ENCODE data around the gene LRRC14B. TPM values are rescaled to one million over a fixed set of nuclear protein-coding genes. Genes with fewer than 3 reads are reported as not detected.

LRRC14B gene
- total and polyA plus RNA-seq, 2 experiments from 2014 or later: not detected

- WGBS, 2 experiments (ENCODE audit: low coverage in 1 of 2, low lambda C conversion rate in 2 of 2, missing lambda C conversion rate in 2 of 2): 93% methylated on average over 26 of the region's 26 CpGs
- Histone ChIP-seq H2AFZ (no peak overlapping the region), H3K9ac (no peak overlapping the region), H3K79me2 (ENCODE audit: insufficient read depth) (peaks cover 47% of the 10 kb centered on the region), H3K4me2 (ENCODE audit: unreplicated experiment) (no peak overlapping the region), H4K20me1 (ENCODE audit: insufficient read depth) (peaks cover 6% of the 10 kb centered on the region; the same call in 1 of the 2 replicates), H3K4me3 (no peak overlapping the region), H3K27me3 (replicated peaks; ENCODE audit: insufficient read depth) (no peaks in the 10 kb centered on the region), H3K27ac (no peak overlapping the region), H3K9me2 (ENCODE audit: insufficient read depth) (no peaks in the 10 kb centered on the region), H3K9me3 (ENCODE audit: low read depth) (no peaks in the 10 kb centered on the region), H3K36me3 (ENCODE audit: low read depth) (peaks cover 11% of the 10 kb centered on the region; the same call in 1 of the 2 replicates), H3F3A (ENCODE audit: insufficient read depth) (no peaks in the 10 kb centered on the region), H3K4me1 (ENCODE audit: insufficient read depth) (no peaks in the 10 kb centered on the region)
- no peak for DNase-seq
- no peak for TF ChIP-seq EZH2phosphoT487 (IDR thresholded peaks at IDR 0.05; ENCODE audit: insufficient read depth, low read depth)
- TF ChIP-seq EZH2 (IDR thresholded peaks at IDR 0.05; ENCODE audit: insufficient read depth, poor library complexity, severe bottlenecking): no peak
- in situ Hi-C loops (cut with MboI): no loop called here
Observed at GRCh38 chr5:203246-203930, 12.1 kb downstream of the LRRC14B start.

DNA sequence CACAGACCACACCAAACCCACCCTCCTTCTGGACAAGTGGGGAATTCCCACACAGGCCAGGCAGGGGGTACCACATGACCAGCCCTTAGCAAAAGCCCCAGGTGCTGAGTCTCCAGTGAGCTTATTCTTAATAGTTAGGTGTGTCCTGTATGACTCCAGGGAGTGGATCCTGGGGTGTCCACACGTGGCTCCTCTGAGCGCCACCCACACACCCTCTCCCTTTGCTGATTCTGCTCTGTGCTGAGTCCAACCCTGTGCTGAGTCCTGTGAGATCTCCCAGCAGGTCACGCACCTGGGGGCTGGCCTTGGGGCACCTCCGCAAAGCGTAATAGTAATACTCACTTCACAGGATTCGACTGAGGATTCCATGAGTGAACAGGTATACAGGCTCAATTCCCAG, 12.7 kb downstream of the LRRC14B start:
- Histone ChIP-seq H3K9me3 (ENCODE audit: low read depth) (no peaks in the 10 kb centered on the region), H3K4me3 (no peak overlapping the region), H3K36me3 (ENCODE audit: low read depth) (peaks cover 11% of the 10 kb centered on the region; the same call in 1 of the 2 replicates), H3K4me2 (ENCODE audit: unreplicated experiment) (no peak overlapping the region), H3K27ac (no peak overlapping the region), H3K9me2 (ENCODE audit: insufficient read depth) (no peaks in the 10 kb centered on the region), H4K20me1 (ENCODE audit: insufficient read depth) (peaks cover 6% of the 10 kb centered on the region; the same call in 1 of the 2 replicates), H3K4me1 (ENCODE audit: insufficient read depth) (no peaks in the 10 kb centered on the region), H3K79me2 (ENCODE audit: insufficient read depth) (peaks cover 53% of the 10 kb centered on the region), H3F3A (ENCODE audit: insufficient read depth) (no peaks in the 10 kb centered on the region), H2AFZ (no peak overlapping the region), H3K27me3 (replicated peaks; ENCODE audit: insufficient read depth) (no peaks in the 10 kb centered on the region), H3K9ac (no peak overlapping the region)
- in situ Hi-C loops (cut with MboI): no loop called here
- no peak for TF ChIP-seq EZH2phosphoT487 (IDR thresholded peaks at IDR 0.05; ENCODE audit: insufficient read depth, low read depth)
- TF ChIP-seq EZH2 (IDR thresholded peaks at IDR 0.05; ENCODE audit: insufficient read depth, poor library complexity, severe bottlenecking): no peak
- WGBS, 2 experiments (ENCODE audit: low coverage in 1 of 2, low lambda C conversion rate in 2 of 2, missing lambda C conversion rate in 2 of 2): 91 to 93% methylated on average over 6 of the region's 6 CpGs
- no peak for DNase-seq

DNA sequence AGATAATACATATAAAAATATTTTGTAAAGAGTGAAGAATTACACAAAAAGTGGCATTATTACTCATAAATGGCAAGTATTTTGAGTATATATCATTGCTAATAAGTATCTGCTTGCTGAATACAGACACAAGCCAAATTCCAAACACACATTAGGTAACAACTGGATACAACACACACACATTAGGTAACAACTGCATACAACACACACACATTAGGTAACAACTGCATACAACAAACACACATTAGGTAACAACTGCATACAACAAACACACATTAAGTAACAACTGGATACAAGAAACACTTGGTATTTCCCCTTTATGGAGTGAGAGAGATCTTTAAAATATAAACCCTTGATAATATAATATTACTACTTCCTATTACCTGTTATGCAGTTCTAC, 13.2 kb downstream of the LRRC14B start:
- H3K27me3 ChIP-seq (replicated peaks; ENCODE audit: insufficient read depth): no peaks in the 10 kb centered on the region
- H3K9me3 ChIP-seq (ENCODE audit: low read depth): no peaks in the 10 kb centered on the region
- in situ Hi-C loops (cut with MboI): no loop called here
- no peak overlapping the region for H3K4me3 ChIP-seq
- peaks cover 6% of the 10 kb centered on the region; the same call in 1 of the 2 replicates for H4K20me1 ChIP-seq (ENCODE audit: insufficient read depth)
- H3K79me2 ChIP-seq (ENCODE audit: insufficient read depth): peaks cover 53% of the 10 kb centered on the region
- no peak for DNase-seq
- H3K27ac ChIP-seq: no peak overlapping the region
- H3K9me2 ChIP-seq (ENCODE audit: insufficient read depth): no peaks in the 10 kb centered on the region
- peaks cover 11% of the 10 kb centered on the region; the same call in 1 of the 2 replicates for H3K36me3 ChIP-seq (ENCODE audit: low read depth)
- H3K4me2 ChIP-seq (ENCODE audit: unreplicated experiment): no peak overlapping the region
- TF ChIP-seq EZH2phosphoT487 (IDR thresholded peaks at IDR 0.05; ENCODE audit: insufficient read depth, low read depth) (no peak), EZH2 (IDR thresholded peaks at IDR 0.05; ENCODE audit: insufficient read depth, poor library complexity, severe bottlenecking) (no peak)
- H3K4me1 ChIP-seq (ENCODE audit: insufficient read depth): no peaks in the 10 kb centered on the region
- no peak overlapping the region for H3K9ac ChIP-seq
- H2AFZ ChIP-seq: no peak overlapping the region
- no peaks in the 10 kb centered on the region for H3F3A ChIP-seq (ENCODE audit: insufficient read depth)

- Histone ChIP-seq H4K20me1 (ENCODE audit: insufficient read depth) (peaks cover 9% of the 10 kb centered on the region; the same call in 1 of the 2 replicates), H3K27ac (no peak overlapping the region), H3K36me3 (ENCODE audit: low read depth) (peaks cover 11% of the 10 kb centered on the region; the same call in 1 of the 2 replicates), H3K27me3 (replicated peaks; ENCODE audit: insufficient read depth) (no peaks in the 10 kb centered on the region), H3K4me1 (ENCODE audit: insufficient read depth) (no peaks in the 10 kb centered on the region), H3K9me2 (ENCODE audit: insufficient read depth) (no peaks in the 10 kb centered on the region), H3K4me3 (no peak overlapping the region), H3K79me2 (ENCODE audit: insufficient read depth) (peaks cover 60% of the 10 kb centered on the region), H3K9me3 (ENCODE audit: low read depth) (no peaks in the 10 kb centered on the region), H2AFZ (no peak overlapping the region), H3K4me2 (ENCODE audit: unreplicated experiment) (no peak overlapping the region), H3K9ac (no peak overlapping the region), H3F3A (ENCODE audit: insufficient read depth) (no peaks in the 10 kb centered on the region)
- WGBS, 2 experiments (ENCODE audit: low coverage in 1 of 2, low lambda C conversion rate in 2 of 2, missing lambda C conversion rate in 2 of 2): 97 to 98% methylated on average over 30 of the region's 30 CpGs
- TF ChIP-seq EZH2 (IDR thresholded peaks at IDR 0.05; ENCODE audit: insufficient read depth, poor library complexity, severe bottlenecking) (no peak), EZH2phosphoT487 (IDR thresholded peaks at IDR 0.05; ENCODE audit: insufficient read depth, low read depth) (no peak)
- no peak for DNase-seq
- in situ Hi-C loops (cut with MboI): no loop called here
Observed at GRCh38 chr5:204966-205670, 13.8 kb downstream of the LRRC14B start.
